ENCODE measurements around the gene CCDC170.

DNA sequence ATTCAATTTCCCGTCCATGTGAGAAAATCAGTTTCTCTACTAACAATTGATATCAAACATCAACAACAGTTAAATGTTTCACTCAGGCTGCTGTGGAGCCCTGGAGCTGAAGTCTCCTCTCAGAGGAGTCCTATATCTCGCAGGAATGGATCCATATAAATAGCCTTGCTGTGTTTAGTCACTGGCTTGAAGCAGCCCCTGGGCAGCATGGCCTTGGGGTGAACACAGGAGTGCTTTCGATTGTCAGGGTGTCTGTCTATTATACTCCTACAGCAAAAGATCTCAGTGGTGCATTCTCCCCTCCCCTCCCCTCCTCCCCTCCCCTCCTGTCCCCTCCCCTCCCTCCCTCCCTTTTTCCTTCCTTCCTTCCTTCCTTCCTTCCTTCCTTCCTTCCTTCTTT lies 141.9 kb downstream of the CCDC170 start:
- TF ChIP-seq SUZ12 (IDR thresholded peaks at IDR 0.05; ENCODE audit: extremely low read depth, insufficient read depth, insufficient read length) (no peak), ZNF274 (IDR thresholded peaks at IDR 0.05; ENCODE audit: low read depth, low read length) (no peak)

All from NT2/D1 (cell line).